DMS79 (cell line): ENCODE data around the gene BFSP2.

Experiments used
- DNase-seq: peaks from one replicate; lab custom pipeline; 2025; lab: John Stamatoyannopoulos, UW

The BFSP2 gene

GRCh38 chr3:133400006-133400515 is at the start of gene BFSP2:
BFSP2 (plus strand) TSS chr3:133400056; CDS start chr3:133400084, 28 bp downstream.
- DNase-seq = no peak

GRCh38 chr3:133354721-133355120 is 45.1 kb upstream of the BFSP2 start:
- DNase-seq = no peak

- DNase-seq = no peak
Measured at GRCh38 chr3:133360476-133360875, 39.4 kb upstream of the BFSP2 start.

- no peak for DNase-seq
Measured at GRCh38 chr3:133361011-133361410, 38.8 kb upstream of the BFSP2 start.

- no peak for DNase-seq
Measured at GRCh38 chr3:133361435-133361834, 38.4 kb upstream of the BFSP2 start.

- DNase-seq = no peak
Measured at GRCh38 chr3:133362539-133362938, 37.3 kb upstream of the BFSP2 start.

- DNase-seq = no peak
Measured at GRCh38 chr3:133364704-133365103, 35.2 kb upstream of the BFSP2 start.

GRCh38 chr3:133366921-133367320 is 32.9 kb upstream of the BFSP2 start:
- no peak for DNase-seq

- DNase-seq = no peak
Measured at GRCh38 chr3:133367403-133367802, 32.5 kb upstream of the BFSP2 start.

GRCh38 chr3:133367956-133368355 is 31.9 kb upstream of the BFSP2 start:
- no peak for DNase-seq

GRCh38 chr3:133368371-133369067 is 31.3 kb upstream of the BFSP2 start:
- no peak for DNase-seq

GRCh38 chr3:133369068-133369440 is 30.8 kb upstream of the BFSP2 start:
- no peak for DNase-seq

GRCh38 chr3:133371181-133371580 is 28.7 kb upstream of the BFSP2 start:
- no peak for DNase-seq

GRCh38 chr3:133371676-133372075 is 28.2 kb upstream of the BFSP2 start:
- no peak for DNase-seq

GRCh38 chr3:133374708-133375402 is 25.0 kb upstream of the BFSP2 start:
- no peak for DNase-seq

GRCh38 chr3:133375403-133375745 is 24.5 kb upstream of the BFSP2 start:
- DNase-seq = no peak

- no peak for DNase-seq
Measured at GRCh38 chr3:133376810-133377209, 23.0 kb upstream of the BFSP2 start.

GRCh38 chr3:133377396-133377795 is 22.5 kb upstream of the BFSP2 start:
- no peak for DNase-seq

- DNase-seq = no peak
Measured at GRCh38 chr3:133379926-133380325, 19.9 kb upstream of the BFSP2 start.

- no peak for DNase-seq
Measured at GRCh38 chr3:133380481-133381225, 19.2 kb upstream of the BFSP2 start.

GRCh38 chr3:133381346-133382109 is 18.3 kb upstream of the BFSP2 start:
- DNase-seq = no peak

- no peak for DNase-seq
Measured at GRCh38 chr3:133383175-133383574, 16.7 kb upstream of the BFSP2 start.
